ENCODE data around the gene KSR1.

DNA sequence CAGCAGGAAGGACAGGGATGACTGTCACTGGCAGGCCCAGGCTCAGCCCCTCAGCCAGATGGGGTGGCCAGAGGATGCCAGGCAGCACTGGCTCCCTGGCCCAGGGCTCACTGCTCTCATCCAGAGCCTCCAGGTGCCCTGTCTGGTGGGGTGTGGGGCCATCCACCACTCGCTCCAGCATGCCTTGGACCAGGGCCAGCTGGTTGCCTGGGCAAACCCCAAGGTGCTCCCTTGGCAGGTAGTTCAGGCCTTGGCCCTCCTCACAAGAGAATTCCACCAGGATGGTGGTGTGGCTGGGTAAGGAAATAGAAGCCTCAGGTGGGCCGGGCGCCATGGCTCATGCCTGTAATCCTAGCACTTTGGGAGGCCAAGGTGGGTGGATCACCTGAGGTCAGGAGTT is 204.2 kb downstream of the KSR1 start:
- TF ChIP-seq, protein P1, sequence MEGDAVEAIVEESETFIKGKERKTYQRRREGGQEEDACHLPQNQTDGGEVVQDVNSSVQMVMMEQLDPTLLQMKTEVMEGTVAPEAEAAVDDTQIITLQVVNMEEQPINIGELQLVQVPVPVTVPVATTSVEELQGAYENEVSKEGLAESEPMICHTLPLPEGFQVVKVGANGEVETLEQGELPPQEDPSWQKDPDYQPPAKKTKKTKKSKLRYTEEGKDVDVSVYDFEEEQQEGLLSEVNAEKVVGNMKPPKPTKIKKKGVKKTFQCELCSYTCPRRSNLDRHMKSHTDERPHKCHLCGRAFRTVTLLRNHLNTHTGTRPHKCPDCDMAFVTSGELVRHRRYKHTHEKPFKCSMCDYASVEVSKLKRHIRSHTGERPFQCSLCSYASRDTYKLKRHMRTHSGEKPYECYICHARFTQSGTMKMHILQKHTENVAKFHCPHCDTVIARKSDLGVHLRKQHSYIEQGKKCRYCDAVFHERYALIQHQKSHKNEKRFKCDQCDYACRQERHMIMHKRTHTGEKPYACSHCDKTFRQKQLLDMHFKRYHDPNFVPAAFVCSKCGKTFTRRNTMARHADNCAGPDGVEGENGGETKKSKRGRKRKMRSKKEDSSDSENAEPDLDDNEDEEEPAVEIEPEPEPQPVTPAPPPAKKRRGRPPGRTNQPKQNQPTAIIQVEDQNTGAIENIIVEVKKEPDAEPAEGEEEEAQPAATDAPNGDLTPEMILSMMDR (IDR thresholded peaks at IDR 0.05) = no peak
- no peak for TF ChIP-seq POLR2A (IDR thresholded peaks at IDR 0.05)
